Measurements from ENCODE around the gene GRIN3B. TPM values are rescaled to one million over a fixed set of nuclear protein-coding genes. Genes with fewer than 3 reads are reported as not detected.

GRIN3B gene
- total and polyA plus RNA-seq, 2 experiments from 2014 or later: 0.54 TPM; not detected in 1

GRCh38 chr19:990119-990571, 10.1 kb upstream of the GRIN3B start:
- 92 to 95% methylated on average over 22 to 27 of the region's 27 CpGs for WGBS, 2 experiments (ENCODE audit: low coverage in 1 of 2, low lambda C conversion rate in 2 of 2, missing lambda C conversion rate in 2 of 2)
- DNase-seq: no peak

DNA sequence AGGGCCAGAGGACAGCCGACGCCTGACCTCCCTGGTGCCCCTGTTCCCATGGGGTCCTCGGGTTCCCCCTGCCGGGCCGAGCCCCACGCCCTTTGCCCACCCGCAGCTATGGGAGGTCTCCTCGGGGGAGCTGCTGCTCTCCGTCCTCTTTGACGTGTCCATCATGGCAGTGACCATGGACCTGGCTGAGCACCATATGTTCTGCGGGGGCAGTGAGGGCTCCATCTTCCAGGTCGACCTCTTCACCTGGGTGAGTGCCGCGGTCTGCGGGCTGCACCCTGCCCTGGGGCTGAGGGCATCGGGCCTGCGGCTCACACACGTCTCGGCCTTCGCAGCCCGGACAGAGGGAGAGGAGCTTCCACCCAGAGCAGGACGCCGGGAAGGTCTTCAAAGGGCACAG, 9.5 kb upstream of the GRIN3B start:
- no peak for TF ChIP-seq EZH2 (IDR thresholded peaks at IDR 0.05; ENCODE audit: insufficient read depth, poor library complexity, severe bottlenecking)
- TF ChIP-seq EZH2phosphoT487 (IDR thresholded peaks at IDR 0.05; ENCODE audit: insufficient read depth, low read depth): no peak

More at GRCh38 chr19:990119-990571, 10.1 kb upstream of the GRIN3B start:
- Histone ChIP-seq H3K4me2 (ENCODE audit: unreplicated experiment) (no peak overlapping the region), H3K27ac (no peak overlapping the region), H3K4me1 (ENCODE audit: insufficient read depth) (0 out of 2 replicates have a peak, but pooled peaks cover under 1% of the 10 kb centered on the region), H3K9me2 (ENCODE audit: insufficient read depth) (no peaks in the 10 kb centered on the region), H3K27me3 (replicated peaks; ENCODE audit: insufficient read depth) (no peaks in the 10 kb centered on the region), H2AFZ (no peak overlapping the region), H3K4me3 (no peak overlapping the region), H3K79me2 (ENCODE audit: insufficient read depth) (peaks cover 10% of the 10 kb centered on the region), H3K36me3 (ENCODE audit: low read depth) (no peaks in the 10 kb centered on the region; the same call in 1 of the 2 replicates), H3K9ac (no peak overlapping the region), H4K20me1 (ENCODE audit: insufficient read depth) (no peaks in the 10 kb centered on the region), H3F3A (ENCODE audit: insufficient read depth) (peaks cover 6% of the 10 kb centered on the region; the same call in 1 of the 2 replicates), H3K9me3 (ENCODE audit: low read depth) (no peaks in the 10 kb centered on the region)
- TF ChIP-seq EZH2phosphoT487 (IDR thresholded peaks at IDR 0.05; ENCODE audit: insufficient read depth, low read depth): no peak
- no peak for TF ChIP-seq EZH2 (IDR thresholded peaks at IDR 0.05; ENCODE audit: insufficient read depth, poor library complexity, severe bottlenecking)
- in situ Hi-C loops (cut with MboI): no loop called here

GRCh38 chr19:991174-991931, 8.9 kb upstream of the GRIN3B start:
- no peaks in the 10 kb centered on the region for H3K9me3 ChIP-seq (ENCODE audit: low read depth)
- TF ChIP-seq EZH2 (IDR thresholded peaks at IDR 0.05; ENCODE audit: insufficient read depth, poor library complexity, severe bottlenecking): no peak
- no peak for TF ChIP-seq EZH2phosphoT487 (IDR thresholded peaks at IDR 0.05; ENCODE audit: insufficient read depth, low read depth)
- H2AFZ ChIP-seq: no peak overlapping the region
- in situ Hi-C loops (cut with MboI): no loop called here
- H4K20me1 ChIP-seq (ENCODE audit: insufficient read depth): no peaks in the 10 kb centered on the region
- no peaks in the 10 kb centered on the region for H3K79me2 ChIP-seq (ENCODE audit: insufficient read depth)
- no peak overlapping the region for H3K9ac ChIP-seq
- H3K4me1 ChIP-seq (ENCODE audit: insufficient read depth): no peaks in the 10 kb centered on the region
- H3K4me3 ChIP-seq: no peak overlapping the region
- no peaks in the 10 kb centered on the region; the same call in 1 of the 2 replicates for H3K36me3 ChIP-seq (ENCODE audit: low read depth)
- no peak overlapping the region for H3K4me2 ChIP-seq (ENCODE audit: unreplicated experiment)
- WGBS, 2 experiments (ENCODE audit: low coverage in 1 of 2, low lambda C conversion rate in 2 of 2, missing lambda C conversion rate in 2 of 2): 83 to 99% methylated on average over 13 to 43 of the region's 47 CpGs
- H3K27ac ChIP-seq: no peak overlapping the region
- H3K27me3 ChIP-seq (replicated peaks; ENCODE audit: insufficient read depth): peaks cover 6% of the 10 kb centered on the region; the same call in 1 of the 2 replicates
- peaks cover 6% of the 10 kb centered on the region; the same call in 1 of the 2 replicates for H3F3A ChIP-seq (ENCODE audit: insufficient read depth)
- H3K9me2 ChIP-seq (ENCODE audit: insufficient read depth): no peaks in the 10 kb centered on the region
- DNase-seq: peak; percentile 75

More for the DNA sequence above, 9.5 kb upstream of the GRIN3B start:
- Histone ChIP-seq H3K36me3 (ENCODE audit: low read depth) (no peaks in the 10 kb centered on the region; the same call in 1 of the 2 replicates), H3K4me2 (ENCODE audit: unreplicated experiment) (no peak overlapping the region), H3K27me3 (replicated peaks; ENCODE audit: insufficient read depth) (peaks cover under 1% of the 10 kb centered on the region; the same call in 1 of the 2 replicates), H3K9ac (no peak overlapping the region), H3K79me2 (ENCODE audit: insufficient read depth) (peaks cover 4% of the 10 kb centered on the region), H3K4me1 (ENCODE audit: insufficient read depth) (no peaks in the 10 kb centered on the region), H2AFZ (no peak overlapping the region), H3K9me3 (ENCODE audit: low read depth) (no peaks in the 10 kb centered on the region), H3F3A (ENCODE audit: insufficient read depth) (peaks cover 6% of the 10 kb centered on the region; the same call in 1 of the 2 replicates), H4K20me1 (ENCODE audit: insufficient read depth) (no peaks in the 10 kb centered on the region), H3K4me3 (no peak overlapping the region), H3K9me2 (ENCODE audit: insufficient read depth) (no peaks in the 10 kb centered on the region), H3K27ac (no peak overlapping the region)
- in situ Hi-C loops (cut with MboI): no loop called here
- no peak for DNase-seq
- 95 to 96% methylated on average over 22 to 23 of the region's 23 CpGs for WGBS, 2 experiments (ENCODE audit: low coverage in 1 of 2, low lambda C conversion rate in 2 of 2, missing lambda C conversion rate in 2 of 2)

DNA sequence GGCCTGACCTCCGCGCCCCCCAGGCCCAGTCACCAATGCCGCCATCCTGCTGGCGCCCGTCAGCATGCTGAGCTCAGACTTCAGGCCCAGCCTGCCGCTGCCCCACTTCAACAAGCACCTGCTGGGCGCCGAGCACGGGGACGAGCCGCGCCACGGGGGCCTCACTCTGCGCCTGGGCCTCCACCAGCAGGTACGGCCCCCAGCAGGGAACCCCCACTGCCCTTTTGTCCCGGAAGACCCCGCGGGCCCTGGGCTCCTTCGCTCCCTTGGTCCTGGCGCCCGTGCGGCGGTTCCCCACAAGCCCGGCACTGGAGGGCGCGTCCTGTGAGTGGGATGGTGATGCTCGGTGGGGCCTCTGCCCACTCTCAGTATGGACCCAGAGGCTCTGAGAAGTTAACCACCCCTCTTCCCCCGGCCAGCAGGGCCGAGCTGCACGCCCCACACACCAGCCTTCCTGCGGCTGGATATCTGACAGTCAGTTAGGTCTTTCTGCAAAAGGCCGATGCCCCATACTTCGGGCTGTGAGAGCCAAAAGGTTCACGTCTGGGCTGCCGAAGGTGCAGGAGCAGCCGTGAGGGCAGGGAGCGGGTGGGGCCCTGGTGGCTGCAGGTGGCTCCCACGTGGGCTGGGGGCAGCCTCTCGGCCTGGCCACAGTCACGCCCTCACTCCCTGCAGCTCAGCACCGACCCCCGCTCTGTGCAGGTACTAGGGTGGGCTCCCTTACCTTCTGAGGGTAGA, 8.1 kb upstream of the GRIN3B start:
- TF ChIP-seq EZH2 (IDR thresholded peaks at IDR 0.05; ENCODE audit: insufficient read depth, poor library complexity, severe bottlenecking): no peak
- TF ChIP-seq EZH2phosphoT487 (IDR thresholded peaks at IDR 0.05; ENCODE audit: insufficient read depth, low read depth): no peak
- Histone ChIP-seq H4K20me1 (ENCODE audit: insufficient read depth) (no peaks in the 10 kb centered on the region), H3K27ac (no peak overlapping the region), H2AFZ (no peak overlapping the region), H3K79me2 (ENCODE audit: insufficient read depth) (no peaks in the 10 kb centered on the region), H3K27me3 (replicated peaks; ENCODE audit: insufficient read depth) (peaks cover 8% of the 10 kb centered on the region; the same call in 1 of the 2 replicates), H3F3A (ENCODE audit: insufficient read depth) (peaks cover 6% of the 10 kb centered on the region; the same call in 1 of the 2 replicates), H3K4me3 (no peak overlapping the region), H3K36me3 (ENCODE audit: low read depth) (no peaks in the 10 kb centered on the region; the same call in 1 of the 2 replicates), H3K9ac (no peak overlapping the region), H3K9me3 (ENCODE audit: low read depth) (no peaks in the 10 kb centered on the region), H3K9me2 (ENCODE audit: insufficient read depth) (no peaks in the 10 kb centered on the region), H3K4me1 (ENCODE audit: insufficient read depth) (no peaks in the 10 kb centered on the region), H3K4me2 (ENCODE audit: unreplicated experiment) (no peak overlapping the region)
- in situ Hi-C loops (cut with MboI): no loop called here
- WGBS, 2 experiments (ENCODE audit: low coverage in 1 of 2, low lambda C conversion rate in 2 of 2, missing lambda C conversion rate in 2 of 2): 95 to 96% methylated on average over 26 to 41 of the region's 42 CpGs
- DNase-seq: no peak
